Activated CD4-positive, alpha-beta T cell treated with anti-CD3 and anti-CD28 coated beads for 36 hours (primary cell): ENCODE measurements around the gene SPTB. TPM values are rescaled to one million over a fixed set of nuclear protein-coding genes. Genes with fewer than 3 reads are reported as not detected.

Experiments
- ATAC-seq: fragments of 200-7000 bp; cut with Tn5 transposase; one replicate; pipeline ENCODE4 v1.10.0; 2021; ENCODE audit warnings: mild to moderate bottlenecking, moderate library complexity
- CTCF ChIA-PET: fragments of 350-600 bp; sonication (Branson Sonifier 250); formaldehyde crosslinking; loops from one replicate; lab custom pipeline; 2021; ENCODE audit warnings: antibody characterized with exemption; lab: Charles Lee
- POLR2A ChIA-PET: fragments of 350-600 bp; sonication (Branson Sonifier 250); formaldehyde crosslinking; loops from one replicate; lab custom pipeline; 2021; ENCODE audit warnings: antibody characterized with exemption, inconsistent platforms; lab: Charles Lee
- DNase-seq: peaks from one replicate; pipeline ENCODE4 v3.0.0-alpha.2; 2020
- H3K27ac Mint-ChIP-seq: one replicate; pipeline ENCODE4 v1.8.0; 2021; ENCODE audit warnings: mixed read lengths
- H3K27me3 Mint-ChIP-seq: one replicate; pipeline ENCODE4 v1.8.0; 2021; ENCODE audit warnings: mixed read lengths
- H3K36me3 Mint-ChIP-seq: one replicate; pipeline ENCODE4 v1.8.0; 2021; ENCODE audit warnings: low read depth, mixed read lengths
- H3K4me1 Mint-ChIP-seq: one replicate; pipeline ENCODE4 v1.8.0; 2021; ENCODE audit warnings: mixed read lengths
- H3K4me3 Mint-ChIP-seq: one replicate; pipeline ENCODE4 v1.8.0; 2021; ENCODE audit warnings: mild to moderate bottlenecking, moderate library complexity, mixed read lengths
- H3K9me3 Mint-ChIP-seq: one replicate; pipeline ENCODE4 v1.8.0; 2021; ENCODE audit warnings: low read depth, mixed read lengths
- intact Hi-C, 2 experiments: fragments of 100-400 bp; cut with DNase I in 1 of 2; cut with micrococcal nuclease in 1 of 2; formaldehyde crosslinking; loops; one replicate each; pipeline versions ENCODE4 v1.14.2 to v1.15.1; 2022 to 2024; cut with DNase I, micrococcal nuclease
- total RNA-seq, 2 experiments: library from RNA; stranded (reverse); gene quantifications; one replicate each; pipeline ENCODE4 v1.2.3, GENCODE V29; 2021

Gene SPTB
- total RNA-seq, 2 experiments from 2014 or later, result 0.32 to 0.60 TPM

GRCh38 chr14:64792231-64792630 is 87.5 kb downstream of the SPTB start:
- ATAC-seq (no peak), DNase-seq (no peak)
- no peaks in the 10 kb centered on the region for H3K4me1 Mint-ChIP-seq
- H3K36me3 Mint-ChIP-seq, result no peaks in the 10 kb centered on the region
- H3K27ac Mint-ChIP-seq, result no peak overlapping the region
- H3K27me3 Mint-ChIP-seq, result no peaks in the 10 kb centered on the region
- intact Hi-C loops, result no loop called here
- ChIA-PET CTCF (interaction anchor here (0.5 kb wide), 2 partner anchors 9 to 16 kb away, joined by 3 to 5 read pairs; no protein-coding TSS in a partner anchor), POLR2A (no interaction called here)
- no peaks in the 10 kb centered on the region for H3K9me3 Mint-ChIP-seq
- H3K4me3 Mint-ChIP-seq, result no peak overlapping the region

GRCh38 chr14:64790478-64790877 is 89.2 kb downstream of the SPTB start:
- no peak overlapping the region for H3K27ac Mint-ChIP-seq
- no peaks in the 10 kb centered on the region for H3K36me3 Mint-ChIP-seq
- no peaks in the 10 kb centered on the region for H3K27me3 Mint-ChIP-seq
- DNase-seq (no peak), ATAC-seq (no peak)
- intact Hi-C loops, result no loop called here
- no peaks in the 10 kb centered on the region for H3K9me3 Mint-ChIP-seq
- ChIA-PET POLR2A (interaction anchor here (0.6 kb wide), 1 partner anchor 207 kb away, joined by 5 read pairs; no protein-coding TSS in a partner anchor), CTCF (interaction anchor here (0.6 to 1.5 kb wide), 4 partner anchors 11 to 120 kb away, joined by 3 to 5 read pairs (median 3); no protein-coding TSS in a partner anchor)
- H3K4me3 Mint-ChIP-seq, result no peak overlapping the region
- no peaks in the 10 kb centered on the region for H3K4me1 Mint-ChIP-seq

- H3K36me3 Mint-ChIP-seq, result no peaks in the 10 kb centered on the region
- ChIA-PET POLR2A (no interaction called here), CTCF (interaction anchor here (0.6 to 1.5 kb wide), 4 partner anchors 34 to 119 kb away, joined by 3 to 5 read pairs (median 3); no protein-coding TSS in a partner anchor)
- H3K4me1 Mint-ChIP-seq, result no peaks in the 10 kb centered on the region
- DNase-seq (no peak), ATAC-seq (no peak)
- H3K27me3 Mint-ChIP-seq, result no peaks in the 10 kb centered on the region
- no peak overlapping the region for H3K4me3 Mint-ChIP-seq
- intact Hi-C loops, result no loop called here
- H3K9me3 Mint-ChIP-seq, result no peaks in the 10 kb centered on the region
- H3K27ac Mint-ChIP-seq, result no peak overlapping the region
Measured at GRCh38 chr14:64789696-64790095, 90.0 kb downstream of the SPTB start.

- no peak overlapping the region for H3K4me3 Mint-ChIP-seq
- peak; percentile 49 for ATAC-seq
- no peak for DNase-seq
- H3K27ac Mint-ChIP-seq, result no peak overlapping the region
- no peaks in the 10 kb centered on the region for H3K36me3 Mint-ChIP-seq
- CTCF ChIA-PET, result interaction anchor here (0.7 kb wide), 1 partner anchor 610 kb away, joined by 3 read pairs; no protein-coding TSS in a partner anchor
- no peaks in the 10 kb centered on the region for H3K4me1 Mint-ChIP-seq
- POLR2A ChIA-PET, result interaction anchor here (0.6 kb wide), 1 partner anchor 153 kb away, joined by 3 read pairs; no protein-coding TSS in a partner anchor
- no peaks in the 10 kb centered on the region for H3K9me3 Mint-ChIP-seq
- intact Hi-C loops, result no loop called here
- no peaks in the 10 kb centered on the region for H3K27me3 Mint-ChIP-seq
Measured at GRCh38 chr14:64788706-64789105, 91.0 kb downstream of the SPTB start.

GRCh38 chr14:64787619-64788018 is 92.1 kb downstream of the SPTB start:
- Mint-ChIP-seq H3K9me3 (no peaks in the 10 kb centered on the region), H3K4me1 (no peaks in the 10 kb centered on the region), H3K27me3 (no peaks in the 10 kb centered on the region), H3K4me3 (no peak overlapping the region), H3K36me3 (no peaks in the 10 kb centered on the region), H3K27ac (no peak overlapping the region)
- ATAC-seq, result no peak
- POLR2A ChIA-PET, result no interaction called here
- intact Hi-C loops, result no loop called here
- CTCF ChIA-PET, result interaction anchor here (0.7 kb wide), 1 partner anchor 262 kb away, joined by 3 read pairs; no protein-coding TSS in a partner anchor
- no peak for DNase-seq

- ATAC-seq (no peak), DNase-seq (no peak)
- CTCF ChIA-PET, result interaction anchor here (0.6 kb wide), 1 partner anchor 90 kb away, joined by 3 read pairs; no protein-coding TSS in a partner anchor
- Mint-ChIP-seq H3K27ac (no peak overlapping the region), H3K9me3 (no peaks in the 10 kb centered on the region), H3K4me3 (no peak overlapping the region), H3K36me3 (no peaks in the 10 kb centered on the region), H3K4me1 (no peaks in the 10 kb centered on the region), H3K27me3 (no peaks in the 10 kb centered on the region)
- POLR2A ChIA-PET, result no interaction called here
- intact Hi-C loops, result no loop called here
Measured at GRCh38 chr14:64786296-64787149, 93.2 kb downstream of the SPTB start.

- Mint-ChIP-seq H3K4me3 (no peak overlapping the region), H3K27me3 (no peaks in the 10 kb centered on the region), H3K27ac (no peak overlapping the region), H3K36me3 (no peaks in the 10 kb centered on the region), H3K4me1 (no peaks in the 10 kb centered on the region), H3K9me3 (no peaks in the 10 kb centered on the region)
- intact Hi-C loops, result no loop called here
- ChIA-PET POLR2A (no interaction called here), CTCF (no interaction called here)
- DNase-seq (no peak), ATAC-seq (no peak)
Measured at GRCh38 chr14:64784006-64784405, 95.7 kb downstream of the SPTB start.

- Mint-ChIP-seq H3K4me3 (no peak overlapping the region), H3K27me3 (no peaks in the 10 kb centered on the region), H3K36me3 (no peaks in the 10 kb centered on the region), H3K9me3 (no peaks in the 10 kb centered on the region), H3K27ac (no peak overlapping the region), H3K4me1 (no peaks in the 10 kb centered on the region)
- no peak for DNase-seq
- intact Hi-C loops, result no loop called here
- ATAC-seq, result no peak
- ChIA-PET POLR2A (no interaction called here), CTCF (interaction anchor here (1.2 kb wide), 1 partner anchor 17 kb away, joined by 4 read pairs; no protein-coding TSS in a partner anchor)
Measured at GRCh38 chr14:64782196-64782595, 97.5 kb downstream of the SPTB start.

- no peaks in the 10 kb centered on the region for H3K36me3 Mint-ChIP-seq
- DNase-seq (no peak), ATAC-seq (no peak)
- H3K9me3 Mint-ChIP-seq, result no peaks in the 10 kb centered on the region
- H3K27ac Mint-ChIP-seq, result no peak overlapping the region
- intact Hi-C loops, result no loop called here
- no peaks in the 10 kb centered on the region for H3K4me1 Mint-ChIP-seq
- CTCF ChIA-PET, result interaction anchor here (0.6 to 2.3 kb wide), 2 partner anchors 14 to 44 kb away, joined by 3 to 8 read pairs; no protein-coding TSS in a partner anchor
- no peak overlapping the region for H3K4me3 Mint-ChIP-seq
- POLR2A ChIA-PET, result interaction anchor here (0.6 kb wide), 1 partner anchor 91 kb away, joined by 14 read pairs; no protein-coding TSS in a partner anchor
- H3K27me3 Mint-ChIP-seq, result no peaks in the 10 kb centered on the region
Measured at GRCh38 chr14:64779472-64779871, 100.2 kb downstream of the SPTB start.

- Mint-ChIP-seq H3K27me3 (no peaks in the 10 kb centered on the region), H3K27ac (no peak overlapping the region), H3K9me3 (no peaks in the 10 kb centered on the region), H3K36me3 (no peaks in the 10 kb centered on the region), H3K4me1 (no peaks in the 10 kb centered on the region), H3K4me3 (no peak overlapping the region)
- intact Hi-C loops, result no loop called here
- no peak for ATAC-seq
- no peak for DNase-seq
- ChIA-PET POLR2A (no interaction called here), CTCF (interaction anchor here (0.7 to 2.3 kb wide), 5 partner anchors 13 to 114 kb away, joined by 3 to 8 read pairs (median 3); no protein-coding TSS in a partner anchor)
Measured at GRCh38 chr14:64778104-64778754, 101.5 kb downstream of the SPTB start.

GRCh38 chr14:64777461-64777860 is 102.2 kb downstream of the SPTB start:
- Mint-ChIP-seq H3K4me1 (no peaks in the 10 kb centered on the region), H3K9me3 (no peaks in the 10 kb centered on the region), H3K27ac (no peak overlapping the region), H3K4me3 (no peak overlapping the region), H3K36me3 (no peaks in the 10 kb centered on the region), H3K27me3 (no peaks in the 10 kb centered on the region)
- ATAC-seq (no peak), DNase-seq (no peak)
- intact Hi-C loops, result no loop called here
- ChIA-PET POLR2A (no interaction called here), CTCF (interaction anchor here (0.7 to 1.2 kb wide), 3 partner anchors 16 to 39 kb away, joined by 3 to 4 read pairs (median 3); no protein-coding TSS in a partner anchor)
